GM12872 (cell line): ENCODE data around the gene LARP6.

Experiments
- TF ChIP-seq, protein P1 (sequence below): IDR thresholded peaks from 3 replicates; pipeline ENCODE4 v1.5.1; 2011; ENCODE audit warnings: low read depth, mild to moderate bottlenecking, low read length, moderate library complexity; ENCODE audit not compliant: insufficient read depth

Gene LARP6

DNA sequence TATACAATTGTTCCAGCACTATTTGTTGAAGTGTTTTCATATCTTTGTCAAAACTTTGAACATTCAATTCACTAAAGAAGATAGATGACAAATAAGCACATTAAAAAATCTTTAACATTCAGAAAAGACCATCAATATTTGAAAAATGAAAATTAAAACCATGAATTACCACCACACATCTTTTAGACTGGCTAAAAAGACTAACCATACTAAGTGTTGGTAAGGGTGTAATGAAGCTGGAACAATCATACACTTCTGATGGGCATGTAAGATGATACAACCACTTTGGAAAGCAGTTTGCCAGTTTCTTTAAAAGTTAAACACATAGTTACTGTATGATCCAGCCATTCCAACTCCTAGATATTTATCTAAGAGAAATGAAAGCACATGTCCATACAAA, 33.7 kb downstream of the LARP6 start:
- TF ChIP-seq, protein P1, sequence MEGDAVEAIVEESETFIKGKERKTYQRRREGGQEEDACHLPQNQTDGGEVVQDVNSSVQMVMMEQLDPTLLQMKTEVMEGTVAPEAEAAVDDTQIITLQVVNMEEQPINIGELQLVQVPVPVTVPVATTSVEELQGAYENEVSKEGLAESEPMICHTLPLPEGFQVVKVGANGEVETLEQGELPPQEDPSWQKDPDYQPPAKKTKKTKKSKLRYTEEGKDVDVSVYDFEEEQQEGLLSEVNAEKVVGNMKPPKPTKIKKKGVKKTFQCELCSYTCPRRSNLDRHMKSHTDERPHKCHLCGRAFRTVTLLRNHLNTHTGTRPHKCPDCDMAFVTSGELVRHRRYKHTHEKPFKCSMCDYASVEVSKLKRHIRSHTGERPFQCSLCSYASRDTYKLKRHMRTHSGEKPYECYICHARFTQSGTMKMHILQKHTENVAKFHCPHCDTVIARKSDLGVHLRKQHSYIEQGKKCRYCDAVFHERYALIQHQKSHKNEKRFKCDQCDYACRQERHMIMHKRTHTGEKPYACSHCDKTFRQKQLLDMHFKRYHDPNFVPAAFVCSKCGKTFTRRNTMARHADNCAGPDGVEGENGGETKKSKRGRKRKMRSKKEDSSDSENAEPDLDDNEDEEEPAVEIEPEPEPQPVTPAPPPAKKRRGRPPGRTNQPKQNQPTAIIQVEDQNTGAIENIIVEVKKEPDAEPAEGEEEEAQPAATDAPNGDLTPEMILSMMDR: no peak

DNA sequence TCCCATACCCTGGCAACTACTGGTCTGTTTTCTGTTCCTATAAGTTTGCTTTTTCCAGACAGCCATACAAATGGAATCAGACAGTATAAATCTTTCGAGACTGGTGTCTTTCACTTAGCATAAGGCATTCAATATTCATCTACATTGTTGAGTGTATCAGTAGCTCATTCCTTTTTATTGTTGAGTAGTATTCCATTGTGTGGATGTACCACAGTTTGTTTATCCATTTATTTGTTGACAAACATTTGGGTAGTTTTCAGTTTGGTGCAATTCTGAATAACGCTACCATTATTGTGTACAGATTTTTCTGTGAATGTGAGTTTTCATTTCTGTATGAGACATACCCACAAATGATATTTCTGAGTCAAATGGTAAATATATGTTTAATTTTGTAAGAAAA, 35.4 kb downstream of the LARP6 start:
- TF ChIP-seq, protein P1: no peak

DNA sequence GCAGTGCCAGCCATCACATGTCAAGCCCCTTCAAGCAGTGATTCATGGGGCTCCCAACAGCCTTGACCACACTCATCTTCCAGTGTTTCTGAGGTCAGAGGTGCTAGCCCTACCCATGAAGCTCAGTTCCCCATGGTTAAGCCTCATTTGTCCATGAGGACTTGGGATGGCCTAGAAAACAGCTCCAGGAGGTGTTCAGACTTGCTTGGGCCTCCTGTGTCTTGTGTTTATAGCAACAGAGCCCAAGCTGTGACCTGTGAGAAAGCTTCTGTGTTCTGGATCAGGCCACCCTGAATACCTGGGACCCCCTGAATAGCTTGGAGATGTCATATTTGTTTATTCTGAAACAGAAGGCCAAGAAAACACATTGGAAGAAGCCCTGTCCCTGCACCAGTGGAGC, 36.7 kb downstream of the LARP6 start:
- TF ChIP-seq, protein P1: no peak

DNA sequence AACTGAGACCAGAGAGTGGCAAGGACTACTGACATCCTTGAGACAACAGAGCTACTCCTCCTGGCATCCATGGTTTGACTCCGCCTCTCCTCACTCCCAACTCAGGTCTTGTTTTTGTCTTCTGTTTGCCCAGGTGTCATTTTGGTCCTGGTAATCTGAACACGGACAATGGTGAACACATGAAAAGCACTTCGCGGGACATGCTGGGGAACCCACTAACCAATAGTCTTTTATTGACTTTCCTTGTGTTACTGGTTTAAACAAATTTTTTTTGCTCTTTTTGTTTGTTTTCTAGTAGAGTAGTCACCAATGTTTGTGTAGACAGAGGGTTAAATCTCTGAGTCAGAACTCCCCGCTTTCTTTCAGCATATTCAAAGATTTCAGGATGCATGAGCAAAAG, 38.4 kb downstream of the LARP6 start:
- TF ChIP-seq, protein P1: no peak

DNA sequence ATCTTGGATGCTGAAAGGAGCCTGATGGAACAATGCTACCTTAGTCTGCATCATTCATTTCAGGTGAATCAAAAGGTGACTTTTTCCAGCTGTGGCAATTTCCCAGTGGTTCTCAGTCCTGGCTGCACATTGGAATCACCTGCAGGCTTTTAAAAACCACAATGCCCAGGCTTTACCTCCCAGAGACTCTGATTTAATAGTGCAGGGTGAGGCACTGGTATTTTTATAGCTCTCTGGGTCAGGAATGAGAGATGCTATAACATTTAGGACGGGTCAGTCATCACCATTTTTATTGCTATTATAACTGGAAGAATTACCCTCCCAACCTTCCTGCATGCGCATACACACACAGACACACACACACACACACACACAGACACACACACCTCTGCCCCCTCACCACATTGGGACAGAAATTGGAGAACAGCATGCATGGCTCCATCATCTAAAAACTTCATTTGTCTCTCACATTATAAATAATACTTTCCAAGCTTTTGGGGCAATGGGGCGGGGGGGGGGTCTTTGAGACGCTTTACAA, 41.1 kb downstream of the LARP6 start:
- TF ChIP-seq, protein P1: no peak

DNA sequence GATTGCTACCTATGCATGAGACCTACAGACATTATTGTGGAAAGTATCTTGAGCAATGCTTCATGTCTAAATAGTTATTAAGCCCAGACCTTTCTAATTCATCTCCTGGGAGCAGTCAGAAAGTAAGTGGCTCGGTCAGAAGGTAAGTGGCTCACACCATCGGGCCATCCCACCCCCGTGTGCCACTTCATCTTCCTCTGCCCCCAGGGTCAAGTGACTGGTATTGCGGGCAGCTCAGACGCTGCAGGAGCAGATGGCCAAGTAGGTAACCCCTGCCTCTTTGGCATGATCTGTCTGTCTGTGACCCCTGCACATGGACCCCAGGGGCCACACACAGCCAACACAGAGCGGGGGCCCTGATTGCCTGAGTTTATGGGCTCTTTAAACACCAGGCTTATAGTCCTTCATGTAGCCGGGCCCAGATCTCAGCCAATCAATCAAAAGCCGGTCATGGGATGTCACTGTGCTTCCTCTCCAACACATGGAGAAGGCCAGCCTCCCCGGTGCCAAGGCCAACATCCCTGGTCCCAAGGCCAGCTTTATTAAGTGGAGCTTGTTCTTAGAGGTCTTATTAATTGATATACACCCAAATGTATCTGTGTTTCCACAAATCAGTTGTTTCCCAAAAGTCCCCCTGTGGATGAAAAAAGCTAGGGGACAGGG, 42.9 kb downstream of the LARP6 start:
- TF ChIP-seq, protein P1: 0 out of 3 replicates have a peak, but pooled peaks have one; percentile 8

DNA sequence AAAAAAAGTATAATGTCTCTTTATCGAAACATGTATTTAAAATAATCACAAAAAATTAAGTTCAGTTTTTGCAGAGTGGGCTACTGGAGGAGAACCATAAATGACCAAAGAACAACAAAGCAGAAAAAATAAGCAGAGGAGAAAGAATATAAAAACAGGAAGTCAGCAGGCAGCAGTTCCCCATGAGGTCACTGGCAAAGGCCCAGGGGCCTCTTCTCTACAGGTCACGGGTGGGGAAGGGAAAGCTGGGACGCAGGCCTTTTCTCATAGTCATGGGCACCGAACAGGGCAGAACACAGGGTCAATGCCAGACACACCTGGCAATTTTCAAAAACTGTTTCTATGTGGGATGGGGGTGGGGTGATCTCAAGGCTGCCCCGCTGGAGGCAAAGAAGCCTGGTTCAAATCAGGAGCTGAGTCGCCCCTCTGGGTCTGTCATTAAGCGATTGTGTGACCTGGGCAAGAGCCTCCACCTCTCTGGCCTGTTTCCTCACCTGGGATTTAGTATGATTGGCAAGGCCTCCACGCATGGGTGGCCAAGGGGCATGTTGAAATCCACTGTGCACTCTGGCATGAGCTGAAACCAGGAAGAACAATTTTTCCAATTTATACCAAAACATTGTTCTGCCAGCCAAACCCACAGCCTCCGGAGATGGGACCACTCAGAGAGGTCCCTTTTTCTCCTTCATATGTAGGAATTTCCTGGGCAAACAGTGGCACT, 46.8 kb downstream of the LARP6 start:
- TF ChIP-seq, protein P1: no peak
